HepG2 (cell line): Measurements from ENCODE around the gene TAMALIN. TPM values are rescaled to one million over a fixed set of nuclear protein-coding genes. Genes with fewer than 3 reads are reported as not detected.

ENCODE experiments used
- ATAD3A ChIP-seq: sonication (generic); formaldehyde crosslinking; IDR thresholded peaks from 2 replicates; pipeline ENCODE4 v1.4.0; 2020; ENCODE audit warnings: missing genetic modification reagents
- BRCA1 ChIP-seq: sonication (generic); formaldehyde crosslinking; IDR thresholded peaks from 2 replicates; pipeline ENCODE4 v1.4.0; 2020; ENCODE audit warnings: missing genetic modification reagents
- CEBPZ ChIP-seq: IDR thresholded peaks from 2 replicates; pipeline ENCODE4 v1.6.1; 2012; ENCODE audit warnings: low read length, improper control_type of control experiment
- HOXA5 ChIP-seq: sonication (generic); formaldehyde crosslinking; IDR thresholded peaks from 2 replicates; pipeline ENCODE4 v1.4.0; 2020; ENCODE audit warnings: missing genetic modification reagents
- ISX ChIP-seq: sonication (generic); formaldehyde crosslinking; conservative IDR thresholded peaks from 2 replicates; pipeline ENCODE4 v1.5.0; 2020; ENCODE audit warnings: missing genetic modification reagents
- POLR2G ChIP-seq: fragments of 200-400 bp; formaldehyde crosslinking; IDR thresholded peaks from 2 replicates; pipeline ENCODE4 v1.6.1; 2018; ENCODE audit warnings: mild to moderate bottlenecking, low read depth, low read length, moderate library complexity
- ZBTB39 ChIP-seq: sonication (generic); formaldehyde crosslinking; IDR thresholded peaks from 2 replicates; pipeline ENCODE4 v1.5.0; 2020; ENCODE audit warnings: missing genetic modification reagents
- ZNF251 ChIP-seq: sonication (generic); formaldehyde crosslinking; IDR thresholded peaks from 2 replicates; pipeline ENCODE4 v1.9.0; 2021; ENCODE audit warnings: mild to moderate bottlenecking, missing genetic modification reagents
- ZNF501 ChIP-seq: sonication (generic); formaldehyde crosslinking; IDR thresholded peaks from 2 replicates; pipeline ENCODE4 v1.5.1; 2020; ENCODE audit warnings: mild to moderate bottlenecking, moderate library complexity, missing genetic modification reagents
- ZNF563 ChIP-seq: sonication (generic); formaldehyde crosslinking; IDR thresholded peaks from 2 replicates; pipeline ENCODE4 v1.8.0; 2022; ENCODE audit warnings: mild to moderate bottlenecking, moderate library complexity, missing genetic modification reagents
- ZNF598 ChIP-seq: sonication (generic); formaldehyde crosslinking; IDR thresholded peaks from 2 replicates; pipeline ENCODE4 v1.5.1; 2020; ENCODE audit warnings: mild to moderate bottlenecking, missing genetic modification reagents, borderline replicate concordance
- polyA plus RNA-seq, 8 experiments: library from polyadenylated mRNA; depleted of rRNA in 3 of 8; stranded (reverse) in 7 of 8; unstranded in 1 of 8; fragments of >200 nt; fragmentation: Illumina TruSeq in 4 of 8; extraction: Trizol in 4 of 8; gene quantifications; 2 replicates each; pipeline versions ENCODE4 v1.2.1 to v1.2.3, GENCODE V29; 2011 to 2016; ENCODE audit warnings: low read depth in 4 of 8, missing spikeins in 1 of 8, mixed read lengths in 1 of 8; ENCODE audit not compliant: insufficient read depth in 1 of 8
- total RNA-seq, 5 experiments: library from RNA; depleted of rRNA; stranded (reverse); fragments of >200 nt; fragmentation: Illumina TruSeq; extraction: Trizol; gene quantifications; 2 replicates each; pipeline ENCODE4 v1.2.3, GENCODE V29; 2016; ENCODE audit warnings: low read depth in 1 of 5
- TF ChIP-seq, protein P1 (sequence below): IDR thresholded peaks from 2 replicates; pipeline ENCODE4 v1.6.1; 2016; ENCODE audit warnings: low read depth
- TF ChIP-seq, protein P2 (sequence below): sonication (generic); formaldehyde crosslinking; IDR thresholded peaks from 2 replicates; pipeline ENCODE4 v1.4.0; 2020; ENCODE audit warnings: mild to moderate bottlenecking, missing genetic modification reagents

TAMALIN gene
- total and polyA plus RNA-seq, 2 of the 13 experiments (the other 11 are each of a cell fraction or from before 2014, with no cell fraction given): 2.9 to 10.9 TPM

- no peak for TF ChIP-seq CEBPZ
- no peak for TF ChIP-seq ZBTB39 (CRISPR knock-in tag)
- TF ChIP-seq, protein P1, sequence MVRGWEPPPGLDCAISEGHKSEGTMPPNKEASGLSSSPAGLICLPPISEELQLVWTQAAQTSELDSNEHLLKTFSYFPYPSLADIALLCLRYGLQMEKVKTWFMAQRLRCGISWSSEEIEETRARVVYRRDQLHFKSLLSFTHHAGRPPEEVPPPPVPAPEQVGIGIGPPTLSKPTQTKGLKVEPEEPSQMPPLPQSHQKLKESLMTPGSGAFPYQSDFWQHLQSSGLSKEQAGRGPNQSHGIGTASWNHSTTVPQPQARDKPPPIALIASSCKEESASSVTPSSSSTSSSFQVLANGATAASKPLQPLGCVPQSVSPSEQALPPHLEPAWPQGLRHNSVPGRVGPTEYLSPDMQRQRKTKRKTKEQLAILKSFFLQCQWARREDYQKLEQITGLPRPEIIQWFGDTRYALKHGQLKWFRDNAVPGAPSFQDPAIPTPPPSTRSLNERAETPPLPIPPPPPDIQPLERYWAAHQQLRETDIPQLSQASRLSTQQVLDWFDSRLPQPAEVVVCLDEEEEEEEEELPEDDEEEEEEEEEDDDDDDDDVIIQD (CRISPR knock-in tag): 0 out of 2 replicates have a peak, but pooled peaks have one; percentile 12
- TF ChIP-seq ZNF563: no peak
- peak; percentile 64; the same call in 1 of the 2 replicates for TF ChIP-seq ZNF501 (CRISPR knock-in tag)
- TF ChIP-seq BRCA1: no peak
- TF ChIP-seq POLR2G: peak; percentile 95
- TF ChIP-seq, protein P2, sequence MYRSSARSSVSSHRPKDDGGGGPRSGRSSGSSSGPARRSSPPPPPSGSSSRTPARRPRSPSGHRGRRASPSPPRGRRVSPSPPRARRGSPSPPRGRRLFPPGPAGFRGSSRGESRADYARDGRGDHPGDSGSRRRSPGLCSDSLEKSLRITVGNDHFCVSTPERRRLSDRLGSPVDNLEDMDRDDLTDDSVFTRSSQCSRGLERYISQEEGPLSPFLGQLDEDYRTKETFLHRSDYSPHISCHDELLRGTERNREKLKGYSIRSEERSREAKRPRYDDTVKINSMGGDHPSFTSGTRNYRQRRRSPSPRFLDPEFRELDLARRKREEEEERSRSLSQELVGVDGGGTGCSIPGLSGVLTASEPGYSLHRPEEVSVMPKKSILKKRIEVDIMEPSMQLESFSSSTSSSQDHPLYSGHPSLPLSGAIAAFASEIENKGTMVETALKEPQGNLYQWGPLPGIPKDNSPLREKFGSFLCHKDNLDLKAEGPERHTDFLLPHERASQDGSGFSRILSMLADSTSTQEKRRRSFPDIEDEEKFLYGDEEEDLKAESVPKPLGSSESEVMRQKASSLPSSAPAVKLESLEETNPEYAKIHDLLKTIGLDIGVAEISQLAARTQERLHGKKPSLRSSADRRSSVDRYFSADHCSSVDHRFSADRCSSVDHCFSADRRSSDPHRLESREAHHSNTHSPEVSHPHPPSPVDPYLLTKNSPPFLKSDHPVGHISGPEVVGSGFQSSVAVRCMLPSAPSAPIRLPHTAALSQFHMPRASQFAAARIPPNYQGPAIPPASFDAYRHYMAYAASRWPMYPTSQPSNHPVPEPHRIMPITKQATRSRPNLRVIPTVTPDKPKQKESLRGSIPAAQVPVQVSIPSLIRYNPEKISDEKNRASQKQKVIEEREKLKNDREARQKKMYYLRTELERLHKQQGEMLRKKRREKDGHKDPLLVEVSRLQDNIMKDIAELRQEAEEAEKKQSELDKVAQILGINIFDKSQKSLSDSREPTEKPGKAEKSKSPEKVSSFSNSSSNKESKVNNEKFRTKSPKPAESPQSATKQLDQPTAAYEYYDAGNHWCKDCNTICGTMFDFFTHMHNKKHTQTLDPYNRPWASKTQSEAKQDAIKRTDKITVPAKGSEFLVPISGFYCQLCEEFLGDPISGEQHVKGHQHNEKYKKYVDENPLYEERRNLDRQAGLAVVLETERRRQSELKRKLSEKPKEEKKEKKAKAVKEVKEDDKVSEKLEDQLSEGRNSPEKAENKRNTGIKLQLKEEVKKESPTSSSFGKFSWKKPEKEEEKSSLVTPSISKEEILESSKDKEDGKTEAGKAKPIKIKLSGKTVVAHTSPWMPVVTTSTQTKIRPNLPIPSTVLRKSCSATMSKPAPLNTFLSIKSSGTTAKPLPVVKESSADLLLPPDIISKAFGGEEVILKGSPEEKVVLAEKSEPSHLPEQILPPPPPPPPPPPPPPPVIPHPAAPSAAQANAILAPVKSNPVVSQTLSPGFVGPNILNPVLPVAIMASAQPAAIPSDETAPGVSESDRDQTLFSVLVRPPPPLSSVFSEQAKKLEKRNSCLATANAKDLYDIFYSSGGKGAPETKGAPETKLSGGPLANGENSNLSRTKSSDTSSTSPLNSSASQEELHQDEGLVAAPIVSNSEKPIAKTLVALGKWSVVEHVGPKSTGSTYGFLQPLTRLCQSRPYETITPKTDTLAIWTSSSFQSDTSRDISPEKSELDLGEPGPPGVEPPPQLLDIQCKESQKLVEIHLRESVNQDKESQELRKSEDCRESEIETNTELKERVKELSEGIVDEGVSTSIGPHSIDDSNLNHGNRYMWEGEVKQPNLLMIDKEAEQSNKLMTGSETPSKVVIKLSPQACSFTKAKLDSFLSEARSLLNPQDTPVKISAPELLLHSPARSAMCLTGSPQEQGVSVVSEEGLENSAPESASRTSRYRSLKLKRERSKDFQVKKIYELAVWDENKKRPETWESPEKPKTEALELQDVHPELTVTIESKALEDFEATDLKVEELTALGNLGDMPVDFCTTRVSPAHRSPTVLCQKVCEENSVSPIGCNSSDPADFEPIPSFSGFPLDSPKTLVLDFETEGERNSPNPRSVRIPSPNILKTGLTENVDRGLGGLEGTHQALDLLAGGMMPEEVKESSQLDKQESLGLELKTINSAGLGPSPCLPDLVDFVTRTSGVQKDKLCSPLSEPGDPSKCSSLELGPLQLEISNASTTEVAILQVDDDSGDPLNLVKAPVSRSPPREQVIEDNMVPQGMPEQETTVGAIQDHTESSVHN (CRISPR knock-in tag): no peak; the same call in 1 of the 2 replicates
- TF ChIP-seq ZNF251 (CRISPR knock-in tag): no peak
- TF ChIP-seq ATAD3A (CRISPR knock-in tag): no peak
- peak; percentile 69; the same call in 1 of the 2 replicates for TF ChIP-seq ZNF598
- TF ChIP-seq ISX (CRISPR knock-in tag): no peak
- 0 out of 2 replicates have a peak, but pooled peaks have one; percentile 20 for TF ChIP-seq HOXA5 (CRISPR knock-in tag)
These were observed 44.2 kb downstream of the TAMALIN start, which contains the start of gene NR4A1 (continued) for GRCh38 chr12:52050758-52051541.
